GM23248 (cell line): ENCODE results near the gene SIDT1. TPM values are rescaled to one million over a fixed set of nuclear protein-coding genes. Genes with fewer than 3 reads are reported as not detected.
"Not testable (repeated sequence)": the region's sequence is repeated elsewhere in the genome, so short reads cannot be mapped to it uniquely, and the experiment has no call there.

Experiments
- DNase-seq: peaks from one replicate; pipeline ENCODE4 v3.0.0-alpha.2; 2015
- H2AFZ ChIP-seq: fragments of 200-600 bp; sonication (generic); 2 replicates; pipeline ENCODE4 v1.6.1; 2016; ENCODE audit warnings: antibody characterized with exemption
- H3F3A ChIP-seq: fragments of 200-600 bp; sonication (generic); 2 replicates; pipeline ENCODE4 v1.6.1; 2016; ENCODE audit warnings: mild to moderate bottlenecking, antibody characterized with exemption, mixed run types; ENCODE audit not compliant: insufficient read depth
- H3K27ac ChIP-seq: fragments of 200-600 bp; sonication (generic); 2 replicates; pipeline ENCODE4 v1.5.1; 2016; ENCODE audit warnings: mild to moderate bottlenecking
- H3K27me3 ChIP-seq: fragments of 200-600 bp; sonication (generic); replicated peaks from 2 replicates; pipeline ENCODE4 v1.6.1; 2016; ENCODE audit warnings: mild to moderate bottlenecking; ENCODE audit not compliant: insufficient read depth
- H3K36me3 ChIP-seq: fragments of 200-600 bp; sonication (generic); 2 replicates; pipeline ENCODE4 v1.6.1; 2016; ENCODE audit warnings: low read depth, mild to moderate bottlenecking
- H3K4me1 ChIP-seq: fragments of 200-600 bp; sonication (generic); 2 replicates; pipeline ENCODE4 v1.6.1; 2016; ENCODE audit warnings: mild to moderate bottlenecking; ENCODE audit not compliant: insufficient read depth
- H3K4me2 ChIP-seq: fragments of 200-600 bp; sonication (generic); one replicate; pipeline ENCODE4 v1.6.1; 2016; ENCODE audit warnings: mild to moderate bottlenecking; ENCODE audit not compliant: unreplicated experiment
- H3K4me3 ChIP-seq: fragments of 200-600 bp; sonication (generic); 2 replicates; pipeline ENCODE4 v1.5.1; 2016; ENCODE audit warnings: mild to moderate bottlenecking
- H3K79me2 ChIP-seq: fragments of 200-600 bp; sonication (generic); 2 replicates; pipeline ENCODE4 v1.6.1; 2016; ENCODE audit warnings: mild to moderate bottlenecking; ENCODE audit not compliant: insufficient read depth
- H3K9ac ChIP-seq: fragments of 200-600 bp; sonication (generic); 2 replicates; pipeline ENCODE4 v1.6.1; 2016; ENCODE audit warnings: mild to moderate bottlenecking
- H3K9me2 ChIP-seq: fragments of 200-600 bp; sonication (generic); 2 replicates; pipeline ENCODE4 v1.6.1; 2016; ENCODE audit warnings: mixed run types, mild to moderate bottlenecking, moderate library complexity; ENCODE audit not compliant: insufficient read depth
- H3K9me3 ChIP-seq: fragments of 200-600 bp; sonication (generic); one replicate; pipeline ENCODE4 v1.6.1; 2017; ENCODE audit warnings: low read depth
- H4K20me1 ChIP-seq: fragments of 200-600 bp; sonication (generic); 2 replicates; pipeline ENCODE4 v1.6.0; 2016; ENCODE audit not compliant: insufficient read depth
- EZH2 ChIP-seq: fragments of 200-600 bp; sonication (generic); IDR thresholded peaks from 2 replicates; pipeline ENCODE4 v1.6.1; 2018; ENCODE audit warnings: antibody characterized with exemption, mild to moderate bottlenecking; ENCODE audit not compliant: insufficient read depth, poor library complexity, severe bottlenecking
- EZH2phosphoT487 ChIP-seq: fragments of 200-600 bp; sonication (generic); IDR thresholded peaks from 2 replicates; pipeline ENCODE4 v1.6.1; 2018; ENCODE audit warnings: antibody characterized with exemption, moderate library complexity, mild to moderate bottlenecking, low read depth; ENCODE audit not compliant: insufficient read depth
- WGBS, 2 experiments: methylation state at CpG; one replicate each; pipeline ENCODE4 v1.1.6; 2015 to 2017; ENCODE audit warnings: low lambda C conversion rate in 2 of 2, low coverage in 1 of 2; ENCODE audit errors: missing lambda C conversion rate in 2 of 2; 5-methylcytosine and 5-hydroxymethylcytosine counted together
- in situ Hi-C: fragments of 300-500 bp; cut with MboI; formaldehyde crosslinking; loops from 2 replicates; pipeline ENCODE4 v1.15.0; 2020
- polyA plus RNA-seq: library from polyadenylated mRNA; unstranded; fragments of >200 nt; fragmentation: Nextera tagmentation; extraction: Ambion mirVana; gene quantifications from 2 replicates; pipeline ENCODE4 v1.2.1, GENCODE V29; 2016
- total RNA-seq: library from RNA; depleted of rRNA; stranded (reverse); fragments of >200 nt; shearing (Covaris generic); gene quantifications from 2 replicates; pipeline ENCODE4 v1.2.3, GENCODE V29; 2014

SIDT1 gene
- total and polyA plus RNA-seq, 2 experiments from 2014 or later, result not detected

- Histone ChIP-seq H3K4me1 (no peaks in the 10 kb centered on the region), H3K4me3 (no peak overlapping the region), H3K9ac (no peak overlapping the region), H3K27ac (no peak overlapping the region), H3K79me2 (no peaks in the 10 kb centered on the region), H3K9me3 (no peaks in the 10 kb centered on the region), H3K9me2 (no peaks in the 10 kb centered on the region), H3K4me2 (no peak overlapping the region), H3F3A (no peaks in the 10 kb centered on the region), H3K36me3 (no peaks in the 10 kb centered on the region), H3K27me3 (no peaks in the 10 kb centered on the region), H2AFZ (no peak overlapping the region), H4K20me1 (no peaks in the 10 kb centered on the region)
- TF ChIP-seq EZH2, result no peak
- no peak for TF ChIP-seq EZH2phosphoT487
- WGBS, 2 experiments, result 71% methylated on average over 8 of the region's 8 CpGs
- no peak for DNase-seq
- in situ Hi-C loops, result no loop called here
Measured at GRCh38 chr3:113634782-113635474, 102.6 kb downstream of the SIDT1 start.

- DNase-seq, H3K4me2 ChIP-seq, H3K9me2 ChIP-seq, in situ Hi-C loops, H3K4me3 ChIP-seq, H3K9ac ChIP-seq, H4K20me1 ChIP-seq, H3K27ac ChIP-seq, H3K36me3 ChIP-seq, H3K4me1 ChIP-seq, H2AFZ ChIP-seq, H3K79me2 ChIP-seq, H3F3A ChIP-seq, H3K27me3 ChIP-seq, H3K9me3 ChIP-seq: not testable (repeated sequence)
- 74% methylated on average over 7 of the region's 7 CpGs for WGBS, 2 experiments
Measured at GRCh38 chr3:113636034-113636433, 103.7 kb downstream of the SIDT1 start.

DNA sequence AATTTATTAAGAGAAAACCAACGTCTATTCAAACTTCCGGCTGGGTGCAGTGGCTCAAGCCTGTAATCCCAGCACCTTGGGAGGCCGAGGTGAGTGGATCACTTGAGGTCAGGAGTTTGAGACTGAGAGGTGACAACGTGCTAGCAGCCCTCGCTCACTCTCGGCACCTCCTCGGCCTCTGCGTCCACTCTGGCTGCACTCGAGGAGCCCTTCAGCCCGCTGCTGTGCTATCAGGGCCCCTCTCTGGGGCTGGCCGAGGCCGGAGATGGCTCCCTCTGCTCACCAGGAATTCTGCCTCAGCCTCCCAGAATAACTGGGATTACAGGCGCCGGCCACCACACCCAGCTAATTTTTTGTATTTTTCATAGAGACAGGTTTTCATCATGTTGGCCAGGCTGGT, 105.4 kb downstream of the SIDT1 start:
- no peaks in the 10 kb centered on the region for H3K4me1 ChIP-seq
- no peaks in the 10 kb centered on the region for H3K27me3 ChIP-seq
- H3K9me3 ChIP-seq, result no peaks in the 10 kb centered on the region
- no peak for DNase-seq
- H3K36me3 ChIP-seq, result no peaks in the 10 kb centered on the region
- H3K79me2 ChIP-seq, result no peaks in the 10 kb centered on the region
- H3K9ac ChIP-seq, result no peak overlapping the region
- H2AFZ ChIP-seq, result no peak overlapping the region
- no peak for TF ChIP-seq EZH2
- no peaks in the 10 kb centered on the region for H4K20me1 ChIP-seq
- no peak overlapping the region for H3K4me3 ChIP-seq
- in situ Hi-C loops, result no loop called here
- WGBS, 2 experiments, result 86 to 96% methylated on average over 11 to 14 of the region's 14 CpGs
- no peak overlapping the region for H3K4me2 ChIP-seq
- no peak overlapping the region for H3K27ac ChIP-seq
- H3K9me2 ChIP-seq, result no peaks in the 10 kb centered on the region
- no peaks in the 10 kb centered on the region for H3F3A ChIP-seq

- H3K36me3 ChIP-seq, result no peaks in the 10 kb centered on the region
- H2AFZ ChIP-seq, result no peak overlapping the region
- no peaks in the 10 kb centered on the region for H3F3A ChIP-seq
- TF ChIP-seq EZH2 (no peak), EZH2phosphoT487 (no peak)
- H3K27ac ChIP-seq, result no peak overlapping the region
- no peaks in the 10 kb centered on the region for H3K4me1 ChIP-seq
- DNase-seq, result no peak
- H3K27me3 ChIP-seq, result no peaks in the 10 kb centered on the region
- in situ Hi-C loops, result no loop called here
- H3K4me2 ChIP-seq, result no peak overlapping the region
- 54 to 72% methylated on average over 3 of the region's 3 CpGs for whole genome bisulfite sequencing, 2 experiments
- H3K79me2 ChIP-seq, result no peaks in the 10 kb centered on the region
- no peaks in the 10 kb centered on the region for H3K9me3 ChIP-seq
- H3K9me2 ChIP-seq, result no peaks in the 10 kb centered on the region
- no peak overlapping the region for H3K4me3 ChIP-seq
- H3K9ac ChIP-seq, result no peak overlapping the region
- no peaks in the 10 kb centered on the region for H4K20me1 ChIP-seq
Measured at GRCh38 chr3:113638910-113639309, 106.6 kb downstream of the SIDT1 start.

DNA sequence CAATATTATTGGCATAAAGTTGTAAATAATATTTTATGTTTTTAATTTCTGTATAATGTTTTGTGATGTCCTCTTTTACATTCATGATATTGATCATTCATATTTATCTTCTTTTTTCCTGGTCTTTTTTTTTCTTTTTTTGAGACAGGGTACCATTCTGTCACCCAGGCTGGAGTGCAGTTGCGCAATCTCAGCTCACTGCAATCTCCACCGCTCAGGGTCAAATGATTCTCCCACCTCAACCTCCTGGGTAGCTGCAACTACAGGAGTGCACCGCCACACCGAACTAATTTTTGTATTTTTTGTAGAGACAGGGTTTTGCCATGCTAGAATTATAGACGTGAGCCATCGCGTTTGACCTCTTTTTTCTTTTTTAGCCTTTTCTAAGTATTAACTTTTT, 111.2 kb downstream of the SIDT1 start:
- Histone ChIP-seq H2AFZ (no peak overlapping the region), H3K4me2 (no peak overlapping the region), H3K79me2 (no peaks in the 10 kb centered on the region), H3K27me3 (no peaks in the 10 kb centered on the region), H3K9ac (no peak overlapping the region), H3K4me1 (no peaks in the 10 kb centered on the region), H3K9me3 (peaks cover 10% of the 10 kb centered on the region), H3F3A (no peaks in the 10 kb centered on the region), H3K9me2 (no peaks in the 10 kb centered on the region), H4K20me1 (no peaks in the 10 kb centered on the region), H3K27ac (no peak overlapping the region), H3K36me3 (no peaks in the 10 kb centered on the region), H3K4me3 (no peak overlapping the region)
- WGBS, 2 experiments, result 91 to 95% methylated on average over 7 of the region's 7 CpGs
- in situ Hi-C loops, result no loop called here
- DNase-seq, result no peak
- no peak for TF ChIP-seq EZH2
- no peak for TF ChIP-seq EZH2phosphoT487
